ENCODE results near the gene ITSN2.
A peak's percentile ranks its signal among the peaks of the same experiment; 100 is the strongest.

Gene ITSN2

DNA sequence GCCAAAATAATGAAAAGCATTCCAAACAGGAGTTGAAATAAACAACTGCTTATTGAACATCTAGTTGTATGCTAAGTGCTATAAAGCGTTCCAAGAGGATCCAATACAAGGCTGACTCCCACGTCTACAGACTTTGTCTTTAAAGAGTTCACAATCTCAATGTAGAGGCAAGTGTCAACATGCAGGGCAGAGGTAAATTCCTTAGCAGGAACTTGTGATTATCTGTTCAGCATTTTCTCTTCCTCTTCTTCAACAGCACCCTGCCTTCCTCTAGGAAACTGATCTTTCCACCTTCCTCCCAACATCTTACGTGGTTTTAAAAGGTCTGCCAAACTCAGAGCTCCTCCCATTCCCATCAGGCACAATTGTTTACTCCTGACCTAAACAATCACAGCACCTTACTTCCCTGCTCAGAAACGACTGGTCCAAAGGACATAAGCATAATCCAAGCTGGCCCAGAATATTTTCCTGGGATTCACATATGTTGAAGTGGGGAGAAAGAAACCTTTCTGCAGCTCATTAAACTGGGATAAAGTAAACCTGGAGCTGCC is 83.9 kb downstream of the ITSN2 start:
- DNase-seq (ENCODE audit: extremely low spot score, insufficient read length, low read depth) (no peak), FAIRE-seq (peak; percentile 61)

DNA sequence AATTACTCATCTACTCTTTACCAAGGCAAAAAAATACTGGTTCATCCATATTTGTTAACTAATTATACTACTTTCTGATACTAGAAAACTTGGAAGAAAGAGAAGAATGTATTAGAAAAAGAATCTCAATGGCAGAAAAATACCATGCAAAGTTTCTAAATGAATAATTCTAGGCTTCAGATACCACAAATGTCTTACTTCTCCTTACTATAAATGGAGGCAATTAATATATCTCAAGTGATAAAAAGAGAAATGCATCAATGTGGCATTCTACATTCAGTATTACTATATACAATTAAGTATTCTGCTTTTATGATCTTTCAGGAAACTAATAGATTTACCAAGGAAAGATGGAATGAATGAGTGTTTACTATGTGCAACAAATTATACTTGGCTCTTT is 85.5 kb downstream of the ITSN2 start:
- DNase-seq (ENCODE audit: extremely low spot score, insufficient read length, low read depth), result no peak
- no peak for FAIRE-seq

DNA sequence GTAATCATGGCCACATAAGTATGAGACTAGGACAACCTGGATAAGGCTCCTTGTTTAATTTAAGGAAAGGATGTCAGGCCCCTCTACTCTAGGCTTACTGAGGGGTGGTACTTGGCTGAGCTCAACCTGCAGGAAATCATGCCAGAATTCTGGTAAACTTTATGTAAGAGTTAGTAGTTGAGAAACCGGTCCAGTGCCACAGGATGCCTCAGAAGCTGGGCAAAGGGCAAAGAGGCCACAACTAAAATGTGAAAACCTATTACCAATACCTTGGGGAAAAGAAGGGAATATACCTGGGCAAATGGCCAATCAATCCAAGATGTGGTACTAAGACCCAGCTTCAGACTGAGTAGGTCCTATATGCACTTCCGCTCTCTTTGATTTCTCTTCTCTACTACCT is 86.7 kb downstream of the ITSN2 start:
- FAIRE-seq, result no peak
- no peak for DNase-seq (ENCODE audit: extremely low spot score, insufficient read length, low read depth)

DNA sequence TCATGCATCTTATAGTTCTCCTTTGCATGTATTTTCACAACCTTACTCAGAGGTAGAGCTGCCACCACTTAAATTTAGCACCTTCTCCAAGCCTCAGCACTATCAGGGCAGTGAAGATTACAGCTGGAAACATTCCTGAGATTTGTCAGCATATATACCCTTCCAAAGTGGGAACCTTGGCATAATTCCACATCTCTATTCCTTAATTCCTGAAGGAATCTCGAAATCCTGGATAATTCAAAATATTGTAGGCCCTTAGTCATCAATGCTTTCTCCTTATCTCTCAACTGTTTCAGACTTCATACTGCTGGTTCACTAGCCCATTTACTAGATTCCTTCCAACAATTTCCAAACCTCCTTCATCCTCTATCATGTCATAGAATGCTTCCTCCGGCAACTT is 87.4 kb downstream of the ITSN2 start:
- DNase-seq (ENCODE audit: extremely low spot score, insufficient read length, low read depth) (no peak), FAIRE-seq (no peak)

DNA sequence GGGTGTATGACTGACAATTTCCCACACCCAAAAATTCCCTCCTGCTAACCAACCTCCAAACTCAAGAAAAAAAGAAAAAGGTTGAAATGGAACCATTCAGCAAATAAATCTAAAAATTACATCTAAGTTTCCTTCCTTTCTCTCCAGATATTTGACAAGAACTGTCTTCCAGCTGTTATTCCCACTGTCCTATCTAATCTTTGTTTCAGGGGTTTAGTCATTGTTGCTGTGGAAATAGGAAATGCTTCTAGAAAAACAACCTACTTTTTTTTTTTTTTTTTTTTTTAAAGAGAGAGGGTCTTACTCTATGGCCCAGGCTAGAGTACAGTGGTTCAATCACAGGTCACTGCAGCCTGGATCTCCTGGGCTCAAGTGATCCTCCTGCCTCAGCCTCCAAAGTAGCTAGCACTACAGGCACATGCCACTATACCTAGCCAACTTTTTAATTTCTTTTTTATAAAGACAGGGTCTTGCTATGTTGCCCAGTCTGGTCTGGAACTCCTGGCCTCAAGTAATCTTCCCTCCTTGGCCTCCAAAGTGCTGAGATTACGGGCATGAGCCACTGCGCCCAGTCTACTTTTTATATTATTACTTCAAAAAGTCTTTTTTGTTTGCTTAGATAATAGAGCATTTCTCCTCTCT is 88.1 kb downstream of the ITSN2 start:
- DNase-seq (ENCODE audit: extremely low spot score, insufficient read length, low read depth) (no peak), FAIRE-seq (no peak)

DNA sequence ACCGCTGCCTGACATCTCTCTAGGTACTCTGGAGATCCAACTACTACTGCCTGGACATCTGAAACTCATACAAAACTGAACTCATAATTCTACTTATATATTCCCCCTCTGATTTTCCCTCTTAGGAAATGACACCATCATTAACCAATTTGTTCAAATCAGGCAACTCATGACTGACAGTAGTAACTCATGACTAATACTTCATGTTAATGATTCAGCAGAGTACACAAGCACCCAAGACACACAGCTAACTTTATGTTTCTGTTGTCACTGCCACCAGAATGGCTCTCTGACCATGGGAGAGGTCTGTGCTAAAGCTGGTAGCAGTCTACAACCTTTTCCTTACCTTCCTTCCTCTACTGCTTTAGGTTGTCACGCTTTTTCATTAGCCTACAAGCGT is 91.1 kb downstream of the ITSN2 start:
- no peak for DNase-seq (ENCODE audit: extremely low spot score, insufficient read length, low read depth)

DNA sequence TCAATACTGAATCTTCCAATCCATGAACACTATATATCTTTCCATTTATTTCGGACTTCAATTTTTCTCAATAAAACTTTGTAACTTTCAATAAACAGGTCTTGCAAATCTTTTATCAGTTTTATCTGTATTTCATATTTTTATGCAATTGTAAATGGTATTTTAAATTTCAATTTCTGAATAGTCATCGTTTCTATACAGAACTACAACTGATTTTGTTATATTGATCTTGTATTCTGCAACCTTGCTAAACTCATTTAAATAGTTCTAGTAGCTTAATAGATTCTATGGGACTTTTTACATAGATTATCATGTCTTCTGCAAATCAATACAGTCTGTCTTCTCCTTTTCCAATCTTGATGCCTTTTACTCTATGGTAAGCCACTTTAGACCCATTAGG is 95.1 kb downstream of the ITSN2 start:
- FAIRE-seq (no peak), DNase-seq (ENCODE audit: extremely low spot score, insufficient read length, low read depth) (no peak)

More for the DNA sequence above, 91.1 kb downstream of the ITSN2 start:
- FAIRE-seq, result no peak

DNA sequence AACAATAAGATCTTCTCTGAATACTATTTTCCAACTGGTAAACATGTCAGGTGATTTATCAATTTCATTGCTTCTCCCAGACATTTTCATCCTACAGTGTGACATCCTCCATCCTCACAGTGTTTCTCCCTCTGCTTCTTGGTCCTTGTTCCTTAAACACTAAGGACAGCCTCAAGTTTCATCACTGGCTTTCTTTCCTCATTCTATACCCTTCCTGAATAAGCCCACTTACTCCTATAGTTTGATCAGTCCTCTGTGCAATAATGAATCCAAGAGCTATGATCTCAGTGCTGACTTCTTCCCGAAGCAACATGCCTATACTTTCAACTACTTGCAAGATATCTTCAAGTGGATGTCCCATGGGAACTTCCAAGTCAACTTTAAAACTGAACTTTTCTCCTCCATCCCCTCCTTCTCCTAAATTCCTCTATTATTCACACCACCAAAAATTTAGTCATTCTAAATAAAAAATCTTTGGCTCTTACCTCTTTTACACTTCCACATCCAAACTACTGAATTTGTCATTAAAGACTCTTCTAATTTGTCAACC is 97.8 kb downstream of the ITSN2 start:
- DNase-seq (ENCODE audit: extremely low spot score, insufficient read length, low read depth) (no peak), FAIRE-seq (no peak)

DNA sequence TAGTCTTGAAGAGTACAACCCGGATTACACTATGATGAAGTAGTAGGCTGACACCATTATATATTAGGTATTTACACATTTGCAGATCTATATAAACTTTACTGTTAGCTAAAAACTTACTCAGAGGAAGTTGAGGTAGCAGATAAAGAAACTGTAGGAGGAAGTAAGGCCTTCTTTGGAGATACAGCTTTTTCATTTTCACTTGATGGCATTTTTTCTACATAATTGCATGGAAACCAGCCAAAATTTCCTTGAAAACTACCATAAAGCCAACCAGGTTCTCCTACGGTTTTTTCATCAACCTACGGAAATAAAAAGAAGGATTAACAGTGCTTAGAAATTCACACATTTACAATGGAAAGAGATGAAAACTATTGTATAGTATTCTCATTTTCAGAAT is 98.9 kb downstream of the ITSN2 start:
- DNase-seq (ENCODE audit: extremely low spot score, insufficient read length, low read depth), result no peak

DNA sequence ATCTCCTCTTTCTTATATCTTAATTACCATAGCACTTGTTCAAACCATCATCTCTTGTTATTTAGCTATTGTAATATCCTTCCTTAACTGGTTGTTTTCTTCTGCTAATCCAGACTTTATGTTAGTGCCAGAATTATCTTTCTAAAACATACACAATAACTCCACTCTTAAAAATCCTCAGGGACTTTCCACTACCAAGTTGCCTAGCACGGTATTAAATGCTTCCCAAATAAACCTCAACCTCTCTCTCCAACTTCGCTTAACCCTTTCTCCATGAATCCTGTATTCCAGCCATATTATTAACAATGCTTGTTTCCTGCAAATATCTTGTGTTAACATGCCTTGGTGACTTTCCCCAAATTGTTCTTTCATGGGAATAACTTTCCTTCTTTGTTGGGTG is 101.0 kb downstream of the ITSN2 start:
- FAIRE-seq, result no peak
- DNase-seq (ENCODE audit: extremely low spot score, insufficient read length, low read depth), result no peak

More for the DNA sequence above, 98.9 kb downstream of the ITSN2 start:
- FAIRE-seq, result peak; percentile 73

DNA sequence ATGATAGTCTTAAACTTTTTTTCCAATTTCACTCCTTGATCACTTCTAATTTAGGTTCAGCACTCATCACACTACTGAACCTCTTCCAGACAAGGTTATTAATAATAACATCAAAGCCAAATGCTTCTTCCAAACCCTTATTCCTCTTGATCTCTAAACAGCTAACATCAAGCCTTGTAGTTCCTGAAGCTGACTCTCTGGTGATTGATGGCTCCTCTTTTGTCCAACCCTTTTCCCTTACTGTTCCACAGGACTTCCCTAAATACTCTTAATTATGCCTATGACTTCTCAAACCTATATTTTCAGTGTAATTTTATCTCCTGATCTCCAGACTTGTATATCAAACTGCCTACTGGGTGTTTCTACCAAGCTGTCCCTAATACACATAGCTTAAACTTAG is 101.6 kb downstream of the ITSN2 start:
- no peak for DNase-seq (ENCODE audit: extremely low spot score, insufficient read length, low read depth)
- no peak for FAIRE-seq

DNA sequence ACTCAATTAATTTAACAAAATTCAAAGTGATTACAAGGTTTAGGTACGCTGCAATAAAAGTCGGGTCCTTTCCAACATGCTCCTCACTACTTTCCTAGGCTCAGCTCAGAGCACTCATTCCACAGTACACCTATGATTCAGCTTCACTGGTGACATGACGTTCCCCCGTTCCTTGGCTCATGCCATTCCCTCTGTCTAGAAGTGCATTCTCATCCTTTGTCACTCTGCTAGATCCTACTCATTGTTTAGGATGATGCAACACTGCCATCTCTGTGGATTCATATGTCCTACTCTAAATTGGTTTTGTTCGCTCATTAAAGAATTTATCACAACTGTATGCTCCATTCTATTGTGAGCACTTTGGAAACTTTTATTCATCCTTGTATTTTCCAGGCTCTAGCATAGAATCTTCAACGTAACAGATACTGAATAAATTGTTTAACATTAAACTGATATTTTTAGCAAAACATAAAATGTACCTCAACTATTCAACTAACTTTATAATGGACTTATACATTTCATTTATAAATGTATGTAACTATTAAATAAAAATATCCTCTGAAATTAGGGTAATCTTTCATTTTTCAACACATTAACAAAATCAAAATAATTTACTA is 106.9 kb downstream of the ITSN2 start:
- FAIRE-seq, result no peak
- DNase-seq (ENCODE audit: extremely low spot score, insufficient read length, low read depth), result no peak

DNA sequence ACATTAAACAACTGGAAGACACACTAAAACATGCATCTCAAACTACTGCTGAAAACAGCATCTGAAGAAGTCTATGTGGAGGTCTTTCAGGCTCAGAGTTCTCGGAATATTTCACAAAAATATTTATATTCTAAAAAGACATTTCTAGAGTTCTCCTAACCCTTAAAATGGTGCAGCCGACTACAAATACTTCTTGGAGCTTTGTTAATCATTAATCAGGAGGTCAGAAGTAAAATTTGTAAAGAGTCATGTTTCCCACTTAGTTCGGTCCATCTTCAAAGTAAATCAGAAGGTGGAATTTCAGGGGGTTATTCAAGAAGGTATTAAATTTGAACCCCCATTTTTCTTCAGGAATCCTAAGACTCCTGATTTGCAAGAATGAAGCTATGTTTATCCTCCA is 112.7 kb downstream of the ITSN2 start:
- no peak for FAIRE-seq

DNA sequence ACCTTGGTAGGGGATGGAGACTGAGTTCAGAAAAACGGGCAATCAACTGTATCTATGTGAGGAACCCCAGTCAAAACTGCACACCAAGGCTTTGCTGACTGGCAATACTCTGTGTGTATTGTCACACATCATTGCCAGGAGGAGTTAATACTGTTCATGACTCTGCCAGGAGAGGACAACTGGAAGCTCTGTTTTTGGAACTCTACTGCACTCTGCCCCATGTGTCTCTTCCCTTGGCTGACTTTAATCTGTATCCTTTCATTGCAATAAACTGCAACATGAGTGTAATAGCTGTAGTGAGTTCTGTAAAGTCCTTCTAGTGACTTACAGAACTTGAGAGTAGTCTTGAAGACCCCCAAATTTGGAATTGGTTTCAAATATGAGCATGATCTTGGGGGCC is 113.2 kb downstream of the ITSN2 start:
- FAIRE-seq, result no peak
- DNase-seq (ENCODE audit: extremely low spot score, insufficient read length, low read depth), result no peak

More for the DNA sequence above, 112.7 kb downstream of the ITSN2 start:
- DNase-seq (ENCODE audit: extremely low spot score, insufficient read length, low read depth), result no peak

DNA sequence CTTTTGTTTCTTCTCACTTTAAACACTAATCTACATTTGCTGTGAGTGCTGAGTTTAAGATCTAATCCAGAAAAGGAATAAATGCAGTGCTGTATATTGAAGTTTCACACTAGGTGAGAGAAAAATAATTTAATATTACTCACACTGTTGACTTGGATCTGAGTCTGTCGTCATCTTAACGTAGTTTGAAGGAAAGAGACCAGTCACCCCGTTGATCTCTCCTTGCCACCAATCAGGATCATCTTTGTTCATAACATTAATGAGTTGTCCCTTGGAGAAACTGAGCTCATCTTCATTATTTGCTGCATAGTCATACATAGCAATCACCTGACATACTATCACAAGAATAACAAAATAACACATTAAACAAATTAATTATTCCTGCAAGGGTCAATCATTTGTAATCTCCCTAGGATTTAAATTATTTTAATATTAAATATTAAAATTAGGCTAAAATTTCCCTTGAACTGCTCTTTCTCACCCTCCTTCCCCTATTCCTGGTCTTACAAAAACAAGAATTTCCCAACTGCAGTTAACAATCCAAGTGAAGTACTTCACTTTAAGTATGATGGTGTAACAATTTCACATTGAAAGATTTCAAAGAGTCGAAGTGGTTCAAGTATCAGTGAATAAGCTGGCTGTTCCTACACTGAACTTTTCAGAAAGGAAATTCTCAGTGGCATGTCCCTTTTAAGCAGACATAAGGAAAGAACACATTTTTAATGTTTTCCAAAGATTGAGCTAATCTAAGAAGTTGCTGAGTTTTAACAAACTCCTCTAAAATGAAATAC is 114.2 kb downstream of the ITSN2 start:
- no peak for FAIRE-seq
- DNase-seq (ENCODE audit: extremely low spot score, insufficient read length, low read depth), result no peak

DNA sequence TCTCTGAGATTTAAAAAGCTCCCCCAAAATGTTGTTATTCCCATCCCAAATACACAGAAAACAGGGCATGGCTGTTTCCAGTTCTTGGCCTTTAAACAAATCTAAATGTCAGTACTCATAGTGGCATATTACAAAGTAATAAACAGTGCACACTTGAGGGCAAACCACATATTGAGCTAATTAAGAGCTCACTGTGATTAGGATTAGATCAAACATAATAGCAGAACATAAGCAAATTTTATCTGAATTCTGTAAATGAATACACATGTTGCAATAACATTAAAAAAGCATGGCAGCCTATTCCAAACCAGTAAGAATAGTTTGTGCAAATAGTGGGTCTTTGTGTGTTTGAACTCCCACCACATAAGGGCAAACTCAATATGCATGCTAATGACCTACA is 118.8 kb downstream of the ITSN2 start:
- no peak for FAIRE-seq
- DNase-seq (ENCODE audit: extremely low spot score, insufficient read length, low read depth), result no peak

DNA sequence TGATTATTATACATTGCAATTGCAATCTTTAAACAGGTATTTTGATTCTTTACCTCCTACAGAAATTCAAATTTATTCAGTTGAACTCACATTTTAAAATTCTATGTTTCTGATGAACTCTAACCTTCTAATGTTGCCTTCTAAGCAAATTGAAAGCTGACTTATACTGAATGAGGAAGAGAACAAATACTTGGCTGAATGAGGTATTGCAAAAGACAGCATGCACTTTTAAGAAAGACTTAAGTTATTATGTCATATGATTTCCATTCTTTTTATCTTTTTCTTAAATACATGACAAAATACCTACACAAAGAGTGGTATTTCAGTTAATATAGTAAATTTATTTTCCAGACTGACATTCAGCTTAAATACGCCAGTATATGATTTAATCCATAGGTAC is 120.8 kb downstream of the ITSN2 start:
- DNase-seq (ENCODE audit: extremely low spot score, insufficient read length, low read depth), result no peak
- no peak for FAIRE-seq

DNA sequence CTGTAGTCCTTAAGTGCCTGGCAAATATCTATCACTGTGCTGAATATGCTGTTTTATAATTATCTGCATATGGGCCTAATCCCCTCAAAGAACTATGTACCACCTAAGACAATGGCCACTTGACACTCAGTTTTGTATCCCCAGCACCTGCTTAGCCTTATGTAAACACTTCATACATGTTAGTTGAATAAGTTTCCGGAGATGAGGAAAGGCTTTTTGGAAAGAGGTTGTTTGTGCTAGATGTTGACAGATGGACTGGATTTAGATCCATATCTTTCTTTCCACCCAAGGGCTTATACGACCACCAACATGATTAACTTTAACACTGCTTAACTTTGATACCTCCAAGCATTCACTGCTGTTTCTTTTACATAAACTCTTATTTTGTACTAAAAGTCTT is 122.2 kb downstream of the ITSN2 start:
- FAIRE-seq (no peak), DNase-seq (ENCODE audit: extremely low spot score, insufficient read length, low read depth) (no peak)

DNA sequence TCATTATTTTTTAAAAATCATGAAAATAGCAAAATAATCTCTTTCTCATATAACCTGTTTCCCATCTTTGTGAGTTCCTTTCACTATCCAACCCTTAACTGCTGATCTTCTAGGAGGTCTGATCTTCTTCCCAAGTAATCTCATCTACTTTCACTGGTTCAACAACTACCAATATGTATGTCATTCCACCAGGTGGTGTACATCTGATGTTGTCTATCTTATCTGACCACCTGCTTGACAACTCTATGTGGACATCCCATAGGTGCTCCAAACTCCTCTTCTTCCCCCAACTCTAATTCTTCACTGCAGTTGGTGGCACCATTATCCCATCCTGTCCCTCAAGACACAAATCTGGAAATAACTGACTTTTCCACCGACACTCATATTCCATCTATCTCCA is 123.0 kb downstream of the ITSN2 start:
- no peak for DNase-seq (ENCODE audit: extremely low spot score, insufficient read length, low read depth)
- no peak for FAIRE-seq

DNA sequence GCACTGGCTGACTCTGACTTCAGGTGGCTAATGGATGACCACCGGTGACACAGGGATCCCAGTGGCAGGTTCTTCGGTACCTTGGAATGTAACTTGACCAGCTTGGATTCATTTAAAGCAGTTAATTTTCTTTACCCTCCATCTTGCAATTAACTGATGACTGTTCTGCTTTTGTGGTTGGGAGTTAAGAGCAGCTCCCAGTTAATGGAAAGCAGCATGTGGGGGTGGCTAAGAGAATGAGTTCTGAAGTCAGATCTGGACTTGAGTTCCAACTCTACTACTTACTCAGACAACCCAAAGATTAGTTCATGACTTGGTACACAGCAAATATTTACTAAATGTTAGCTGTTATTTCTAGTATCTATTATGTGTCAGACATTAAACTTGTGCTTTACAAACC is 127.0 kb downstream of the ITSN2 start:
- FAIRE-seq, result no peak
- no peak for DNase-seq (ENCODE audit: extremely low spot score, insufficient read length, low read depth)

DNA sequence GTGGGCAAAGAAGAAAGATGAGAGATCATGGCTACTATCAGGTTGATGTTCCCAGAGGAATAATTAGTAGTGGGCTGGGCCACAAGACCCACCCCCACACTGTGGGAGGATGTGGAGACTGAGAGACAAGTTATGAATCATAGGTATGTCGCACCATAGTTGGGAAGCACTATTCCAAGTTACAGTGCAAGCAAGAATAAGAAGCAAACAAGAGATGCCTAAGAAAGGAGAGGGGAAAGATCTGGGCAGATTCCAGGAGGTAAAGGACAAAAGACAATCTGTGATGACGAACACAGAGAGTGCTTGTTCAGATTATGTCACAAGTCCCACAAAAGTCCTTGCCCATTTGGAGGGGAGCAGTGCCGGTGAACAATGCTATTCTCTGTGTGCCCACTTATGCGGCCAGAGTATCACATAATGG is 128.9 kb downstream of the ITSN2 start:
- FAIRE-seq (no peak), DNase-seq (ENCODE audit: extremely low spot score, insufficient read length, low read depth) (no peak)

All from GM18507 (cell line).